Measurements from ENCODE around the gene CHRDL1.
"Not testable (repeated sequence)": the region's sequence is repeated elsewhere in the genome, so short reads cannot be mapped to it uniquely, and the experiment has no call there.

The CHRDL1 gene

DNA sequence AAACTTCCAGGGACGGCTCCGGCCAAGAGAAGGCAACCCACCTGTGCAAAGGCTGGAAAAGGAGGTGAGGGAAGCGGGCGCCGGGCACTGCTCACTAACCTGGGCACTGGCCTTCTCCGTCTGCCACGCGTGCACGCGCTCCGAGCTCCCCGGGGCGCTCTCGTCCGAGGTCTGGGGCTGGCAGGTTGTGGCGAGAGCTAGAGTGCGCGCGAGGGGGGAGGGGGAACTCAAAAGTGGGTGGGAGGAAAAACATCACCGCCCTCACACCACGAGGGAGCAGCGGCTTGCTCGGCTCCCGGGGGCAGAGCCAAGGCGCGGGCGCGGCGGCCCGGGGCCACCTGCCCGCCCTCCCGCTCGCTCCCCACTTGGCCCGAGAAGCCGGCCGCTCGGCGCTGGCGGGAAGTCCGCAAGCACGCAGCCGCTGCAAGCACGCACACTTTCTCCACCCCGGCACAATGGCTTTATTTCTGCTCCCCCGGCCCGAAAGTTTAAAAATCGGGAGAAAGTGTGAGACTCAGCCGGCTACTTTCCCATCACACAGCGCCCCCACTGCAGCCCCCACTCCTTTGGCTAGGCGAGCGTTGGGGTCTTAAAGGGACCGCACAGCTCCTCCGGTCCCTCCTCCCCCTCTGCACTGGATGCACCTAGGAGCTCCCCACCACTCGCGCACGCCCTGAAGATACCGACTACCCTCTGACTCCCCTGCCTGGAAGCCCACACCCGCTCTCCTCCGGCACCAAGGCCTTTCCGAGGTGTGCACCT lies at the start of gene CHRDL1:
TSS of gene CHRDL1 (minus strand) at position 173 of the 762 bp plus-strand sequence. CDS start 3,636 bp downstream, outside the sequence.
- no peak for DNase-seq

- no peak for DNase-seq
Observed at GRCh38 chrX:110836982-110837381, 41.4 kb upstream of the CHRDL1 start.

DNA sequence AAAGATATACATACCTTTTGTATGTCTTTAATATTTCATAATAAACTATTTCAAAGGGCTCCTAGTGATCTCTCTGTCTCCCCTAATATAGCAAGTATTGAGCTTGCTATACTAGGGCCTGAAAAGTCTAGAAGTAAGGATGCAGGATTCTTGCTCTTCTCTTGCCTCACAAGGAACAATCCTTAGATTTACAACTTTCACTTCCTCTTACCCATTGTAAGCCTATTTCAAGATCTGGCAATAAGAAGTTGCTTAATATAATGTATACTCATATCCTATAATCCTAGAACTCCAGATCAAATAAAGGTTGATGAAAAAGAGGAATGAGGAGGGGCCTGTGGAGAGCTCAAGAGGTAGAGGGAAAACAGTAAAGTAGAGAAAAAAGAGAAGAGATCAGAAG lies 40.8 kb upstream of the CHRDL1 start:
- DNase-seq: no peak

- DNase-seq: no peak
Observed at GRCh38 chrX:110836001-110836400, 40.4 kb upstream of the CHRDL1 start.

DNA sequence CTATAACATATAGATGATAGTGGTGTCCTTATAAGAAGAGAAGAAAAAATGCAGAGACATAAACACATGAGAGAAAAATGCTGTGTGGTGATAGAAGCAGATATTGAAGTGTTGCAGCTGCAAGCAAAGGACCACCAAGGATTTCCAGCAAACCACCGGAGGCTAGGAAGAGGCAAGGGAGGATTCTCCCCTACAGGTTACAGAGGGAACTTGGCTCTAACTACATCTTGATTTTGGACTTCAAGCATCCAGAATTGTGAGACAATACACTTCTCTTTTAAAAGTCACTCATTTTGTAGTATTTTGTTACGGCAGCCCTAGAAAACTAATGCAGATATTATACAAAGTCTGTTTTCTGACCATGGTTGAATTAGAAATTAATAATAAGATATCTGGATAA lies 30.4 kb upstream of the CHRDL1 start:
- DNase-seq: no peak

DNA sequence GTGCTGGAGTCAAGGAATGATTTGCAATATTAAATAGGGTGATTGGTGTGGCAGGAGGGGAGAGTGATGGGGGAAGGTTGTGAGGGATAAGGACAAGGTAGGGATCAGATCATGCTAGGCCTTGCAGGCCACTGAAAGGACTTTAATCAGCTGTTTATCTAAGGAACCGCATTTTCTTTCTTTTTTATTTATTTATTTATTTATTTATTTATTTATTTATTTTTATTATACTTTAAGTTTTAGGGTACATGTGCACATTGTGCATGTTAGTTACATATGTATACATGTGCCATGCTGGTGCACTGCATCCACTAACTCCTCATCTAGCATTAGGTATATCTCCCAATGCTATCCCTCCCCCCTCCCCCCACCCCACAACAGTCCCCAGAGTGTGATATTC lies 20.9 kb upstream of the CHRDL1 start:
- DNase-seq: not testable (repeated sequence)

GRCh38 chrX:110806145-110806544 lies 10.5 kb upstream of the CHRDL1 start:
- DNase-seq: peak; percentile 8

- no peak for DNase-seq
Observed at GRCh38 chrX:110805303-110805702, 9.7 kb upstream of the CHRDL1 start.

- DNase-seq: no peak
Observed at GRCh38 chrX:110804446-110804845, 8.8 kb upstream of the CHRDL1 start.

DNA sequence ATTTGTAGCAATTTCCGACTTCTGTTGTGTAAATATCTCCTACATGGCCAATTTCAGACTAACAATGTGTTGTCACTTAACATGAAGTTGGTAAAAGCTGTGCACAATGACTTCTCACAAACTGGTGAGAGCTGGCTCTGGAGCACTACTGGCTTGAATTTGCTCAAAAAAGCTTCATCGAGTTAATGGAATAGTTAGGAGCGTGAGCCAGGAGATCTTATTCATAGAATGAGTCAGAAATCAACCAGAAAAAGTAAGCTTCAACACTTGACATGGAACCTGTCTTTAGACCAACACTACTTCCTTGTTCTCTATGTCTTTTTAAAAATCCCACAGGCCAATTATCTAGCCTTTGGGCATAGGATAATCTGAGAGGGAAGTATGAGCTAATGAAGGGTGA lies 7.9 kb upstream of the CHRDL1 start:
- no peak for DNase-seq

GRCh38 chrX:110796407-110796697 lies 735 bp upstream of the CHRDL1 start:
- DNase-seq: no peak

DNA sequence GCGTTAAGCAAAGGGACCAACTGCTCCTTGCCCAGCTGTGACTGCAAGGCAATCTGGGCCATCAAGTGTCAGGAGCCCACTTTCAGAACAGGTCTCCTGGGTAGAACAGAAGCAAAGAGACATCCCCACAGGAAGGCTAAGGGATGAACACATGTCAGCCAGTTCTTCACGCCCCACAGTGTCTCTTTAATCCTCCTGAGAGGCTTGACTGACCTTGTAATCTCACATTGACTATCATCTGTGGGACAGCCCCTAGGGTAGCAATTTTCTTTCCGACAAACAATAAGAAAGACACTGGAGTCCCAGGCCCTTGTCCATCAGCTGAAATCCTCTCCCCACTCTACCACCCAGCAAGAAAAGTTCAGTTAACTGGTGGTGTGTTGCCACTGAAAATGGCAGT lies 1.0 kb downstream of the CHRDL1 start:
- no peak for DNase-seq

DNA sequence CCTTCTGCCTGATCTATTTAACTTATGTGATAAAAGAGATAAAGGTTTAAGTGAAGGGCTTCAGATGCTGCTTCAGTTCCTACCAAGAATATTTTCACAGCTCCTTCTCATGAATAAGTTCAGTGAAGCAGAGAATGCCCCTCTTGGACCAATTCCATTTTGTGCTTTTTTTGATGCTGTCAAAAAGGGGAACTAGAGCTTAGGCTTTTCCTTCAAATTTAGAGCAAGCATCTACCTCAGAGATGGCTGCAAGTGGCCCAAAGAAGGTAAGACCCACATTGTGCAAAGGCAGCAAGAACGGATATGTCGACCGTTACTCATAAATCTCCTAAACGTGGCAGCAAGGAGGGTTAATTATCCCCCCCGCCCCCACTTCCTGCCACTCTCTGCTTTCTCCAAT lies 4.5 kb downstream of the CHRDL1 start:
- no peak for DNase-seq

- DNase-seq: peak; percentile 2
Observed at GRCh38 chrX:110786486-110786885, 9.1 kb downstream of the CHRDL1 start.

- peak; percentile 56 for DNase-seq
Observed at GRCh38 chrX:110759785-110760184, 35.8 kb downstream of the CHRDL1 start.

DNA sequence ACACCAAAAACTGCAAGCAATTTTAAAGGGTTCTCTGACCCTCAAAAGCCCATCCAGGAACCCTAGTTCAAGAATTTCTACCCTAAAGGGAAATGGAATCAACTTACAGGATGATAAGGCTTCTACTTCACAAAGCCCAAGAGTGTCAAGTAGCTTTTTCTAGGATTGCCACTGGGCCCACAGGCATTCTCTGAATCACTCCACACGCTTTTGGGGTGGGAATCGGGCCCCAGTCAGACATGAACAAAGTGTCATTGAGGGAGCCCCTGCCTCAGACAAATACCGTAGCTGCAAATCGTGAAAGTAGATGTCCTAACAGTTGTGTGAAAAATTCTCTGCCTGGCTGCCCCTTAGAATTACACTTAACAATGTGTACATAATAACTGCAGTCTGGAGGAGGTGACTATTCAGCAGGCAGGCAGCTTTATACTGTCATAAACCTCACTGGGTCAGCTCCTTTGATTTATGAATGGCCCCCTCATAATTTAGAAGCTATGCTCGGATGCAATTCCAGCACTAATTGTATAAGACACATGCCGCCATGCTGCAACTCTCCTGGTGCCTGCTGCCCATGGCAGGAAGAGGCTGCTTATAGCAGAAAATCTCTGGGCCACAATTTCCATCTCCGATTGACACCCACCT lies 36.7 kb downstream of the CHRDL1 start:
- no peak for DNase-seq

- DNase-seq: peak; percentile 31
Observed at GRCh38 chrX:110755611-110756010, 40.0 kb downstream of the CHRDL1 start.

GRCh38 chrX:110755061-110755460 lies 40.6 kb downstream of the CHRDL1 start:
- DNase-seq: peak; percentile 13

DNA sequence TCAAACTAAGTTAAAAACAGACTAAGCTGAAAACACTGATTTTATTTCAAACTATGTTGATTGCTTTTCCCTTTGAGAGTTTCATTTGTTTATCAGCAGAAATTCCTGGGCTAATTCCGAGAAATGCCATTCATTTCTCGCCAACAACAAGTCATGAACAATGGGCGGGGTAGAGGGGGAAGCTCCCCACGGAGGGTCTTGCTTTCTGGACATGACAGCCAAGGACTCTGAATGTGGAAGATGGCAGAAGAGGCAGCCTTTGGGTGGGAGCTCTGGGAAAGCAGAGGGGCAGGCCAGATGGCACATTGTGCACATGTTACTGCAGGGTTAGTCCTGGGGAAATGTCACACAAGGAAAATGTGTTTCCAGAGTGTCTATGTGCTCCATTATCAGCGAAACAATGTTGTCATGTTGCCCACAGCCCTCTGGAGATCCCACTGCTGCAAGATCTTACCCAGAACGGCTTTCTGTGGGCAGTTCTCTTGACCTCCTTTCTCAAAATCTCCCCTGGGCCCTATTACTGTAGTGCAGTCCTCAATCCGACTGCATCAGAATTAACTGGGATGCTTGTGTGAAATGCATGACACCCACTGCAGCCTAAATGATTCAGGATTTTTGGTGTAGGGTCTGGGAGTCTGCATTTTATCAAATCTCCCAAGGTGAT lies 45.0 kb downstream of the CHRDL1 start:
- no peak for DNase-seq

DNA sequence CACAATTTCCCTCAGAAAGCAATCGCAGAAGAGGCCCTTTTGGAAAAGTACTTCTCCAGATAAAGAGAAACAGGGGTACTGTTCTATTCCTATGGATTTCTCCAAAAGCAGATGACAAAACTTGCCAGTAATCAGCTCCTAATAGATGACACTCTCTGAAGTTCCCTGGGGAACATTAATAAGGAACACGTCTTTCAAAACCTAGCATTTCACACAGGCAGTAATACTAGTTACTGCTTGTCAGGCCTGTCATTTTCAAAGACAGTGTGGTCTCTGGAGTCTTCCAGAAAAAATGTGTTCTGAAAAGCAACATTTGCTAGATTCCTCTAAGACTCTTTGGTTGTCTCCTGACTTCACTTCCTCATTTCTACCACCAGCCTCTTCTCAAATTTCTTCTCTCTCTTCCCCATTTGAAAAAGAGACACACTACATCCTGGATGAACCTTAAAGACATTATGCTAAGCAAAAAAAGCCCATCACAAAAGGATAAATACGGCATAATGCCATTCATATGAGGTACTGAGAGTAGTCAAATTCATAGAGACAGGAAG lies 47.3 kb downstream of the CHRDL1 start:
- no peak for DNase-seq

DNA sequence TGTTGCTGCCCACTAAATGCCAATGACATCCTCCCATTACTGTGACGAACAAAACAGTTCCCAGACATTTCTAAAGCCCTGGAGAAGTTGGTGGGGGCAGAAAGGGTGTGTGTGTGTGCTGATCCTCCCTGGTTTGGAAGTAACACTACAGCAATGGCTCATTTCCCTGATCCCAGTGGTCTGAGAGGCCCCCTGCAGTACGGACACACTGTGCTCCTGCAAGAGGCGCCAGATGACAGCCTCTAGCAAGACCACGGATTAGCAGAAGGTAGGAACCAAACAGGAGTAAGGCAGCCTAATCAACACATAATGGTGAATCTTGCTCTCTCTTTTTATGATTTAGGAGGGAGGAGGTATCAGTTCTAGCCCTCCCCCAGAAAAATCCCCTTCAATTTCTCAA lies 49.6 kb downstream of the CHRDL1 start:
- DNase-seq: no peak

DNA sequence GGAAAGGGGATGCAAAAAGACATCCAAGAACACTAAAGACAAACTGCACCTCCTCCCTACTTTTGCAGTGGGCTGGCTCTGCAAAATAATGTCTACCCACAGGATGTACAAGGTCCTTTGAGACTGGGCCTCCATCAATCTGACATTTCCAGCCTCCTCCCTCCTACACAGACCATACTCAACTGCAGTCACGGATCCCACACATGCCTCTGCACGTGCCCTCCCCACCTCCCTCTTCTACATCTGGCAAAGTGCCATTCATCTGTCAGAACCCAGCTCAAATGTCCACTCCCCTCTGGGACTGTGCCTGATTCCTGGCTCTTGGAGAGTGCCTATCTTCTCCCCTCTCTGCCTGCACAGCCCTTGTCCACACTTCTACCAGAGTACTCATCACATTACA lies 50.3 kb downstream of the CHRDL1 start:
- DNase-seq: no peak

GRCh38 chrX:110743679-110744340 lies 51.8 kb downstream of the CHRDL1 start:
- no peak for DNase-seq

All from NCI-H226 (cell line).